Measurements from ENCODE around the gene CADM2.

DNA sequence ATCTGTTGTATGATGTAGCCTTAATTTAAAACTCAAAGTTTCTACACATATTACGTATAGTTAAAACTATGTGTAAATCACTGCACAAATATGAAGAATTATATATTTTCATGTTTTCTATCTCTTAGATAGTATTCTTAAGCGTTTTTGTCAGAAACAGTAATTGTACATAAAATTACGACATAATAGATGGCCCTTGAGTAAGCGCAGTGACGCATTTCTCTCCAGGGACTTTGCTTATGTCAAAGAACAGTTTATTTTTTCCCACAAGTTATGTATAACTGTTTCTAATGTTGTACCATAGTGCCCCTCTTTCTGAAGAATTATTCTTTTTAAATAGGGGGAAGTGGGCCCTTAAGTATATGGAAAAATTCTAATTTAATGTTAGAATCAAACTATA, 1098.2 kb downstream of the CADM2 start:
- TF ChIP-seq EZH2 (IDR thresholded peaks at IDR 0.05; ENCODE audit: insufficient read depth, poor library complexity, severe bottlenecking): no peak
- no peak for TF ChIP-seq EZH2phosphoT487 (IDR thresholded peaks at IDR 0.05; ENCODE audit: insufficient read depth, low read depth)
